GM19328 (cell line): ENCODE data around the gene DPP8.

Source experiments
- ATAC-seq: cut with Tn5 transposase; IDR thresholded peaks from one replicate; pipeline ENCODE4 v1.9.1; 2021; ENCODE audit warnings: mild to moderate bottlenecking, moderate library complexity; ENCODE audit not compliant: unreplicated experiment

Gene DPP8

DNA sequence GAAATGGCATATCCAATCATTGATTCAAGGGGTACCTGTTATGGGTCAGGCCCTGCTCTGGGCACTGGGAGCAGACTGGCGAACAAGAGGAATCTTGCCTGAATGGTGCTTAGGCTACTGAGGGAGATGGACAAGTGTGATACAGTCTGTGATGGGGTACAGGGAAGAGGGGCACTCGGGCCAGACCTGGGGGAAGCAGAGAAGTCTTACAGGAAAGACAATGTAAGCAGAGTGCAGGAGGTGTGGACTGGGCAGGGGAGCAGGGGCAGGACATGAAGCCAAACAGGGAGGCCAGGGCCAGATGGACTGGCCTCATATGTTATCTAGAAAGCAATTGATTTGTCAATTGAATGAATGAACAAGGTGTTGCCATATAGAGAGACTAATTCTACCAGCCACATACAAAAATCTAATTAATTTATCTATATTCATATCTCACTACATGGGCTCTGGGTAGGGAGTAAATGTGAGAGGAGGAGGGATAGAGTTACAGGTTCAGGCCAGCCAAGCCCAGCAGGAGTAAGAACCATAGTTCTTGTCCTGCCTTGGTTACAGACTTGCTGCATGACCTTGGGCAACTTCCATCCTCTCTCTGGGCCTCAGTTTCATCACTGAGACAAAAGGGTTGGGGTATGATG lies 91.2 kb downstream of the DPP8 start:
- ATAC-seq: no peak

DNA sequence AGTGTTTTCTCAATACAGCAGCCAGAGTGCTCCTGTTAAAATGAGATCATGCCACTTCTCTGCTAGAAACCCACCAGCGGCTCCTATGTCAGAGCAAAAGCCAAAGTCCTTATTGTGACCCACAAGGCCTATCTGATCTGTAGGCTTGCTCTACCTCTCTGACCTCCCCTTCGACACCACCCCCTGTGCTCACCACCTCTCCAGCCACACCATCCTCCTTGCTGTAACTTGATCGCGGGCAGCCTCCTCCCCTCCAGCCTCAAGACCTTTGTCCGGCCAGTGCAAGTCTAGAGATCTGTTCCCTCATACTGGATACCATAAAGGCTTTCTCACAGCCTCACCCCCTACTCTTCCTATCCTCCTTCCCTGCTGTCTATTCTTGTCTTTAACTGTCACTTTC lies 92.8 kb downstream of the DPP8 start:
- no peak for ATAC-seq

DNA sequence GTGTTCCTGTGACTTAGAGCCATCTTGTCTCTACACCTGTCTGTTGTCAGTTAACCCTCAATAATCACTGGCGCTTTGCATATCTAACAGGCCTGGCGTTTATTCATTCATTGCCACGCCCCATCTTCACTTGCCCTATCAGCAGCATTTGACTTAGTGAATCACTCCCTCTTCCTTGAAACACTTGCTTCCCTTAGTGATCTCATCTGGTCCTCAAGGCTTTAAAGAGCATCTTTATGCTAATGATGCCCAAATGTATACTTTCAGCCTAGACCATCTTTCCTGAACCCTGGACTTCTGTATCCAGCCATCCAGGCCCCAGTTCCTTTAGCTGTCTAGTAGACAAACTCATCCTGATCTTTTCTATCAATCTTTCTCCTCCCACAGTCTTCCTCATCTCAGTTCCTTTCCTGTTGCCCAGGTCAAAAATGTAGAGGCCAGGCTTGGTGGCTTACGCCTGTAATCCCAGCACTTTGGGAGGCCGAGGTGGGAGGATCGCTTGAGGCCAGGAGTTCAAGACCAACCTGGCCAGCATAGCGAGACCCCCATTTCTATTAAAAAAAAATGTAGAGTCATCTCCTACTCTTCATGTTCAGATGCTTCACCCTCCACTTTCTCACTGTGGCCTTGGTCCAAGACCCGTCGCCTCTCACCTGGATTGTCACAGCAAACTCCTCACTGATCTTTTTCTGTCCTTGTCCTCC lies 93.4 kb downstream of the DPP8 start:
- no peak for ATAC-seq

DNA sequence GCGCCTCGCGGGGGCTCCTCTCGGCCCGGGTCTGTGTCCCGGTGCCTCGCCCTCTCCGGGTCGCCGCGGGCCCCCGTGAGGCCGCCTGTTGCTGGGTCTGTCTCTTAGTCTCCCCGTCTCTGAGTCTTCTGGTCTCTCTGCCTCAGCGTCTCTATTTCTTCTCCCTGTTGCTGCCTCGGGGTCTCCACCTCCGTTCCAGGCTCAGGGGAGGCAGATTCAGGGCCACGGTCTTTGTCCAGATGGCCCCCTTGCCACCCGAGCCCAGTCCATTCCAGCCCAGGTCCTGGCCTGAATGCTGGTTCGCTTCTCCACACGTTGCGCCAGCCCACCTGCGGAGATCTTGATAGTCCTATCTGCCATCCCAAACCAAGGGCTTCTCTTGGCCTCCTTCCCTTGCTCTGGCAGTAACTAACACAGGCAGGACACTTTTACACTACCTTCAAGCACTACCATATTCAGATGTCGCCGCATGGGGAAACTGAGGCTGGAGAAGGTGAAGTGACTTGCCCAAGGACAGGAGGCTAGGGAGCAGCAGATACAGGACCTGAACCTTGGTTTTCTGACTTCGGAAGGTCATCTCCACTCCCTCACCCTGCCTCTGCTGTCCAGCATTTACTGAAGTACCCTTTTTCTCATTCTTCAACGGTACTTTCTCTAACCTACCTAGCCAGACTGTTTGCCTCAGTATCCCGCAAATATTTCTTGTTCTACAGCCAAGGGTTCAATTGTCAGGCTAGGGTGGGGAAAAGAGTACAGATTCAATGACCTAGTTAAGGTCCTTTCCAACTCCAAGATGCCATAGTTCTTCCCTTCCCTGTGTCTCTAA lies 94.1 kb downstream of the DPP8 start:
- no peak for ATAC-seq

DNA sequence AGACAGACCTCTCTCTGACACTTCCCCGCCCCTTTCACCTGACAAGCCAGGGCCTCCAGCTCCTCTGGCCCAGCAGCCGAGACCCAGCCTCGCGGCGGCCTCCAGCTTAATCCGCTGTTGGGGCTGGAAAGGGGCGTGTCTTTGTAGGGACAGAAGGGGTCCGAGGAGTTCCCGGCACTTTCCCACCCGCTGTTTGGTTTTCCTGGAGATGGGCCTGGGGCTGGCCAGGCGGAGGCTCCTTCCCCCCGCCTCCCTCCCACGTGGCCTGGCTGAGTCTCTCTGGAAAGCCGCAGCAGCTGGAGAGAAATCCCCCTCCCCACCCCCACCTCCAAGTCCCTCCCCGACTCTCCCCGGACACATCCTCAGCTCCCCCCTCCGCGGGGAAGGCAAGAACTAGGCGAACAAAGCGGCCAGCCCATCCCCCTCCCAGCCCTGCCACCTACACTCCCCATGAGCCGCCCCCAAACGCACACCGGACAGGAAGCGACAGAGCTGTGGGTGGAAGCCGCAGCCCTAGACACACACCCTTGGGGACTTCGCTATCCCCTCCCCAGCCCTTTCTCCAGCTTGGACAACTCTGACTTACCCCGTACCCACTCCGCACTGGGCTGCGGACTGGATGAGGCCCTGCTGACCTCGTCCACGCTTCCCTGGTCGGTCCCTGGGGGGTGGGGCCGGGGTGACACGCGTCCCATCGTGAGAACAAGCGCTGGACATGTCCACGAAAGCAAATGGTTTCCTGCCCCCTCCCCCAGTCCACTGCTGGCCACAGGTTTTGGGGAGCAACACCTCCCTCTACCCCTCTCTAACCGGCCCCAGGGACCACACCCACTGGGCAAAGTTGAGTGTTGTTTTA lies 95.9 kb downstream of the DPP8 start:
- ATAC-seq: no peak

DNA sequence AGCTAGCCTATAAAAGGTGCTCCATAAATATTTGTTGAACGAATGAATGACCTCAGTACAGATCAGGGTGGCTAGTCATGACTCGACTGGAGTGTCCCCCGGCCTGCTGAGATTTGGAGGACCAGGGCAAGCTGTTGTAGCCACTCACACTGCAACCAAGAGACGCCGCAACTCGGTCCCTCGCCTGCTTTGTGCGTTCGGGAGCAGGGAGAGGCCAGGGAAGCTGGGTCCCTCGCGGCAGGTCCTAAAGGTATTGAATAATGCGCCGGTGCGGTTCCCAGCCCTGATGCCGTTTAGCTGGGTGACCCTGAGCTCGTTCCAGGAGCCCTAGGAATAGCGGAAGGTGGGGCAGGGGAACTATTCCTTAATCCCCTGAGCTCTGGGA lies 96.5 kb downstream of the DPP8 start:
- no peak for ATAC-seq

DNA sequence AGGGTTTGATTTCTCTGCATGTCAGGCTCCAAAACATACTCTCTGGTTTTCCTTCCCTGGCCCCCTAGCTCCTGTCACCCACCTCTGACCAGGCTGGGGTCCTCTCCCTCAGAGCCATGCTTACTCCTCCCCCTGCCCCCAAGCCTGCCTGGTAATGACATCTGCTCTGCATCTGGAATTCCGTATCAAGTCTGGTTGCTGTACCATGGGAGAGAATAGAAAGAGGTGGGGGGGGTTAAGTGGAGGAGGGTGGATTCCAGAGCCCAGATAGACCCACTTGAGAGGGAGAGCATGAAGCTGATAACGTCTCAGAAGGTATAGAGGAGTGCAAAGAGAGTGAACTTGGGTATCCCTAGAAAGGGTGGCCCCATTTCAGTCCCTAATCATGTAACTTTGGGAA lies 98.9 kb downstream of the DPP8 start:
- no peak for ATAC-seq

DNA sequence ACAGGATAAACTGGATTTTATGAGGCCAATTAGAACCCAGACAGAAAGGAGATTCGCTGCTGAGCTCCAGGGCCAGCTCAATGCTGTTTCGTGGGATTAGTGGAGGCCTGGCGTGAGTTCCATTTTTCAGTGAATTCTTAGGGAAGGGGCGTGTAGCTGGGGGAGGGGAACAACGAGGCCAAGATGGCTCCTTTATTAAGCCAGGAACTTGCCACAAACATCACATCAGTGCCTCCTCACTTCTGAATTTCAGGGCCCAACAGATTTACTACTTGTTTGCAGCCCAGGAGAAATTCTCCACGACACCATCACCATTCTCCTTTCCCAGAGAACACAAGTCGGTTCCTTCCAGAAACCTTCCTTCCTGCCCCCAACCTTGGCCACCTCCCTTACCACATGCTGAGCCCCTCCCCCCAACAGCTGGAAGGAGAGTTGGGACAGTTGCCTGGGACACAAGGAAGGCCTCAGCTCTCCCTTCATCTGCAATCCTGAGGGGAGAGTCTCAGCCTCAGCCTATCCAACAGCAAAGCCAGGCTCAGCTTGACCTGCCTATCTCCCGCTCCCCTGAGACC lies 100.6 kb downstream of the DPP8 start:
- ATAC-seq: no peak

DNA sequence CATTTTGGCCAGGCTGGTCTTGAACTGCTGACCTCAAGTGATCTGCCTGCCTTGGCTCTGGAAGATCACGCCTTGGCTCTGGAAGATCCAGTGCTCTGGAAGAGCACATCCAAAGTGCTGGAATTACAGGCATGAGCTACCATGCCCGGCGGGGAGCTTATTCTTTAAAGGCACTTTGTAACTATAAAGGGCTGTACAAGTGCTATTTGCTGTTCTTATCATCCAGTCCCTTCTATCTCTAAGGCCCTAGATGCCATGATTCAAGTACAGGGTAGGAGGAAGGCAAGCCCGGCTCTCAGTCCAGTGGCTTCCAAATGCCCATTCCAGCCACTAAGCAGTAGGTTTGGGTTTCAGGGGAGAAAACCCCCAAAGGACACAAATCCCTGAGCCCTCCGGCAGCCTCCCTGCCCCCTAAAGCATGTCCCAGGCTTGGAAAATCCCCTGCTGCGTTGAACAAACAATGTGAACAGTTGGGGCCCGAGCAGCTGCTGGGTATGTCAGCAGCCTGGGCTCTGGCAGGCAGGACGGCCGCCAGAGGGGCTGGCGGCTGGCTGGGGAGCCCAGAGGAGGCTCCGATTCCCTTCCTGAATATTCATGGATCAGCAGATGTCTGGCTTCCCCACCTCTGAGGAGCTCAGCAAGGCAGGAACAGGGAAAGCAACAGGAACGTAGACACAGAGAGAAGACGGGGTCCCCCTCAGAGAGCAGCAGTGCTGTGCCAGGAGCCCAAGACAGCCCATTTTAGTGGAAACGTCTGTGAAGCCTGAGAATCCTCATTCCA lies 102.5 kb downstream of the DPP8 start:
- no peak for ATAC-seq

DNA sequence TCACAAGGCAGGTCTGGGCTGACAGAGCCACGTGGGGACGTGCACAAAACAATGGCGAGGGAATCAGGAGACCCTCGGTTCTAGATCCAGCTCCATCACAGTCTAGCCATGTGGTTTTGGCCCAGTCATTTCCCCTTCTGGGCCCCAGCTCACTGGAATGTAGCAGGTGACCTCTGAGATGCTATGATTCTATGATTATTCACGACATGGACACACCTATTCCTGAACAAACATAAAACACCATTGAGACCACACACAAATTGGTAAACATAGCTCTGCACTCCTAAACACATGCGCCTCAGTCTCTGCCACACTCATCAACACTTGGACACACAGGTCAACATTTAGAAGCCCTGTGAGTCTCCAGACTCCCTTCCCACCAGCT lies 103.7 kb downstream of the DPP8 start:
- ATAC-seq: no peak

DNA sequence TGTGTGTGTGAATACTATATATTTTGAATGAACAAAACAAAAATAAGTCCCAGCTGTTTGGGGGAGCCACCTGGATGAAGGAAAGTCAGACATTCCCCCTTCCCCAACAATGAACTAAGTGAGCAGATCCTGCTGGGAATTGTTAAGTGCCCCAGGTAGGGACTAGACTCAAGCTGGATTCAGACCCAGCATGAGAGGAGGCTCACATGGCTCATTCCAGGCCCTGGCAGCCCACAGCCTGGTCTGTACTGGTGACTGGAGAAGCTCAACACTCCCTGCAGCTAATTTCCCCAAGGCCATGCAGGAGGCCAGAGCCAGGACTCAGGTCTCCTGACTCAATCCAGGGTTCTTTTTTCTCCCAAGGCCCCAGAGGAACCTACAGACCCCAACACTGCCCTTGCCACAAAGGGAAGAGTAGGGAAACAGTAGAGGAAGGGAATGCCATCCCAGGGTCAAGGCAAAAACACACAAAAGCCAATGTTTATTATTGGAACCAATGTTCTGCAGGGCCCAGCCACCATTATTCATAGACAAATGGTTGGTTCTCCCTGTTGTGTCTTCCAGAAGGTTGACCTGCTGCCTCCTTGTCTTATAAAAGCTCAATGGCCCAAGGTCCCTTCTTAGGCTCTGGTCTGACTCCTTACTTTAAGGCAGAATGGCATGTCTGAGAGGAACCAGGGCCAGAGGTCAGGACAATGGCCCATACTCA lies 104.3 kb downstream of the DPP8 start:
- ATAC-seq: no peak

DNA sequence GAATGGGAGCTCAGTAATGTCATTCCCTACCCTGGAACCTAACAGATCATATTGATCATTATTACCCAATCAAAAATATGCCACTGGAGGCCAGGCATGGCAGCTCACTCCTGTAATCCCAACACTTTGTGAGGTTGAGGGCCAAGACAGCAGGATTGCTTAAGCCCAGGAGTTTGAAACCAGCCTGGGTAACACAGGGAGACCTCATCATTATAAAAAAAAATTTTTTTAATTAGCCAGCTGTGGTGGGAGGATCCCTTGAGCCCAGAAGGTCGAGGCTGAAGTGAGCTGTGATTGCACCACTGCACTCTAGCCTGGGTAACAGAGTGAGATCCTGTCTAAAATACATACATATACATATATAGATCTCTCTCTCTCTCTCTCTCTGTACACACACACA lies 104.9 kb downstream of the DPP8 start:
- no peak for ATAC-seq

DNA sequence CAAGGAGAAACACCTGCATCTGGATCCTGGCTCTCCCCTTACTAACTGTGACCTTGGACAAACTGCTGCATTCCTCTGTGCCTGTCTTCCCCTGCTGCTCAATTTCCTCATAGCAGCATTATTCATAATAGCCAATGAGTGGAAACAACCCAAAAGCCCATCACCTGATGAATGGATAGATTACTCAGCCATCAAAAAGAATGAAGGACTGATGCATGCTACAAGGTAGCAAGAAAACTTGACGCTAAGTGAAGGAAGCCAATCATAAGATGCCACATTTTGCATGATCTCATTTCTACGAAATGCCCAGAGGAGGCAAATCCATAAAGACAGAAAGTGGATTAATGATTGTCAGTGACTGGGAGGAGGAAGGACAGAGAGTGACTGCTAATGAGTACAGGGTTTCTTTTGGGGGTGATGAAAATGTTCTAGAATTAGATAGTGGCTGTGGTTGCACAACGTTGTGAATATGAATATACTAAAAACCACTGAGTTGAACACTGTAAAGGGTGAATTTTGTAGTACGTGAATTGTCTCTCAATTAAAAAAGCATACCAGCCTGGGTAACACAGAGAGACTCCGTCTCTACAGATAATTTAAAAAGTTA lies 105.9 kb downstream of the DPP8 start:
- no peak for ATAC-seq

DNA sequence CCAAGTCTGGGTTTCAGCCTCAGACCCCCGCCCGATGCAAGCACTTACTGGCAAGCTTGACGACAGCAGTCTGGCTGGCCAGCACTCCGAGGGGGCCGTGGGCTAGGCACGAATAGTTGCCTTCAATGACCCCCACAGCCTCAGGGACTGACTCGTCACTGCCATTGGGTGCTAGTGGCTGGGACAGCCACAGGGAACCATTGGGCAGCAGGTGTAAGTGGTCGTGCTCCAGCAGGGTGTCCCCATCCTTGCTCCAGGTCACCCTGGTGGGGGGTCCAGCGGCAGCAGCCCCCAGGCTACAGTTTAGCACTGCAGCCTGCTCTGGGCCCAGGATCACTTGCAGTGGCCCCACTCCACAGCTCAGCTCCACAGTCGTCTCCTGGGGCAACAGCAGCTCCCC lies 106.5 kb downstream of the DPP8 start:
- ATAC-seq: no peak

DNA sequence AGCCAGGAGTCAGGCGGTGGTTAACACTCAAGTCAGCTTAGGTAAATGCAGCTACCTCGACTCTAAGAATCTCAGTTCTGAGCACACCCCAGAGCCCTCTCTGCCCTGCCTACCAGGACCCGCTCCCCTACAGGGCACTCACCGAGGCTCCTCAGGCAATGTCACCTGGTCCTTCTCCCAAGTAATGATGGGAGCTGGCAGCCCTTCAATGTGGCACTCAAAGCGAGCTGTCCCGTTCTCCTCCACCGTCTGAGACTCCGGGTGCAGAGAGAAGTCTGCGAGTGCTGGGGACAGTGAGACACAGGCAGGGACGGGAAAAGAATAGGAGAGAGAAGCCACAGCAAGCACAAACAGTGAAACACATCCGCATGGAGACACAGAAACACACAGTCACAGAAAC lies 107.5 kb downstream of the DPP8 start:
- no peak for ATAC-seq

DNA sequence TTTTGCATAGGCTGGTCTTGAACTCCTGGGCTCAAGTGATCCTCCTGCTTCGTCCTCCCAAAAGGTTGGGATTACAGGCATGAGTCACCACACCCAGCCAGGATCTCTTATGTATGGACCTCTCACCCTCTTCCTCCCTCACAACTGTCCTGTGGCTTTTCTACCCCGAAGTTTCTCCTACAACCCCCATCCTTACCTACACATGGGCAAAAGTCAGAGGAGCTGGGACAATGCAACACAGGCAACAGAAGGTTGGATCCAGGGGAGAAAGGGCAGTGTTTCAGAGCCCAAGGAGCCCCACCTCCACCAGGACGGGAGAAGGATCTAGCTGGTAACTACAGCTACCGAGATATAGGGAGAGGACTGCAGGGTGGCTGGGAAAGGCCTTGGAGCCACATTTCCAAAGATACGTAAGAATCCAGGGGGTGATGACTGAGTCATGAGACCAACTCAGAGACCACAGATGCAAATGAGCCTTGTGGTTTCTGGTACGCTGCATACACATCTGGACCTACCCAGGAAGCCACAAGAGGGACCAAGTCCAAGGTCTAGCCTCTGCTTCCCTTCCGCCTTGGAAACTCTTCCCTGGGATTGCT lies 108.4 kb downstream of the DPP8 start:
- peak; percentile 49 for ATAC-seq

DNA sequence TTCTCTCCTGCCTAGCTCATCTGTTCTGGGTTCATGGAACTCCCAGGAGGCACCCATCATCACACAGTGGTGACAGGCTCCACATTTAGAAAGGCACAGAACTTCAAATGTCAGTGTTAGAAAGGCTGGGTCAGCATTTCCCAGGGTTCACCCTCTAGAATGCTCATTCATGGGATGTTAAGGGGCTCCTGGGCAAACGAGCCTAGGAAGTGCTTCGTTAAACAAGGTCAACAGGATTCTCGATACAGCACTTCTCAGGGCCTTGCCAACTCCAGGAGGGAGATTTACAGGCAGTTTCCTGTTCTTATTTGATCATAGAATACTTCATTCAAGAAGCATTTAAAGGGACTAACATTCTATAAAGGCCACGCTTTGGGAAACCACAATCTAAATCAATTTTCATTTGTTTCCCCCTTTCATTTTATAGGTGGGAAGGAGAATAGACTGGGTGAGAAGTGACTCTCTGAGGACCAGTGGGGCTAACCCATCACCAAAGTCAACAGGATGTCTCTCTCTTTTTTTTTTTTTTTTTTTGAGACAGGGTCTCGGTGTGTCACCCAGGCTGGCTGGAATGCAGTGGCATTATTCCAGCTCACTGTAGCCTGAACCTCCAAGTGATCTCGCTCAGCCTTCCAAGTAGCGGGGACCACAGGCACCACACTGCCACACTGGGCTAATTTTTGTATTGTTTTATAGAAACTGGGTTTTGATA lies 109.0 kb downstream of the DPP8 start:
- no peak for ATAC-seq

DNA sequence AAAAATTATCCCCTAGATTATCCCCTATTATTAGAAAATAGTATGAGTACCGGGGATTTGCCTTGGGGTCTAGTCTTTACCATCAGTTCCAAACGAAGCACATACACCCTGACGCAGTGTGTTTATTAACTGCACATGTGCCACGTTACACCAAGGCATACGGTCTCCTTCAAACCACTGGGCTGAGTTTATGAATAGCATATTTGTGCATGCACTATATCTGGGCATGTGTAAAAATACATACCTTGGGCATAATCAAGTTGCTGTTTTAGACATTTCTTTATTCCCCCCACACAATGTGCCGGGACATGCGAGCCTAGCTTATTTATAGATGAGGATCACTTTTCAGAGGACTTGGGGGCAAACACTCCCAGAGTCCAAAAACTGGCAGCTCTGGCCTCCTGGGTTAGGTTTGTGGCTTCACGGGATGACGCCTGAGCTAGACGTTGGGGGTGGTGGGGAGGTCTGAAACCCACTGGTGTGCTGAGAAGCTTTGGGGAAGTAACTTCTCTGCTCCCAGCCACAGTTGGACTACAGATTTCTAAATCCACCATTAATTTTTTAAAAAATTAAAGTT lies 111.0 kb downstream of the DPP8 start:
- no peak for ATAC-seq
